Activated T-cell treated with anti-CD3 and anti-CD28 coated beads for 48 hours (primary cell): Measurements from ENCODE around the gene MROH8.
A peak's percentile ranks its signal among the peaks of the same experiment; 100 is the strongest.

ENCODE experiments used
- DNase-seq: peaks from one replicate; pipeline ENCODE4 v3.0.0-alpha.2; 2020; ENCODE audit warnings: low read depth

The MROH8 gene

DNA sequence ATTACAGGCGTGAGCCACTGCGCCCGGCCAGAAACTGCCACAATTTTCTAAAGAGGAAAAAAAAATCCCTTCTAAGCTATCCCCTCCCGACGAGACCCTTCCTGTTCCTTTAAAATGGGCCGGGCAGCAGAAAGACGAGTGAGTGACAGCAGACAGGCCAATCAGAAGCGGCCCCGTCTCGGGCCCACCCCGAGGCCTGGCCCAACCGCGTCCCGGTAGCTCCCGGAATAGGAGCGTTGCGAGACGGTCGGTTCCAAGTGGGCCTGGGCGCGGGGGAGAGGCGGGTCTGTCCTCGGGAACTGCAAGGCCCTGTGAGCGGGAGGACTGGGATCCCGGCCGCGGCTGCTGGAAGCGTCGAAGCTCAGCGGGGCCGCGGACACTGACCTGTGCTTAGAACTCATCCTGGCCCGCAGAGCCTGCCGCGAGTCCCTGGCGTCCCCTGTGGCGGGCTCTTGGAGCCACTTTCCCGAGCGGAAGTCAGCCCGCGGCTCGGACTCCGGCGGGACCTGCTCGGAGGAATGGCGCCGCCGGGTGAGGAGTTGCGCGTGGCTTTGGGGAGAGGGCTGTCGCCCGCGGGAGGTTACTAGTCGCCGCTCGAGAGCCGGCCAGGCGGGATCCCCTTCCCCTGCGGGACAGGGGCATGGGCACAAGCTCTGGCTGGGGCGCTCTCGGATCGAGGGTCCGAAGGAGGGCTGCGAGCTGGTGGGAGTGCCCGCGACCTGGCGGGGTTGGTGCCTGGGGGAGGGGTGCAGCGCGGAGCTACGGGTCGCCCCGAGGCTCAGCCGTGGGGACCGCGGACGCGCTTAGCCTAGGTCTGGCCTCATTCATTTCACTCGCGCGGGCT is at the start of gene MROH8, which contains the start of gene RPN2:
Gene MROH8 (minus strand): TSS at position 710 of the 844 bp plus-strand sequence.
Gene RPN2 (plus strand): TSS at position 492 of the 844 bp plus-strand sequence. CDS start 27 bp downstream, at position 519.
- DNase-seq, result peak; percentile 93

DNA sequence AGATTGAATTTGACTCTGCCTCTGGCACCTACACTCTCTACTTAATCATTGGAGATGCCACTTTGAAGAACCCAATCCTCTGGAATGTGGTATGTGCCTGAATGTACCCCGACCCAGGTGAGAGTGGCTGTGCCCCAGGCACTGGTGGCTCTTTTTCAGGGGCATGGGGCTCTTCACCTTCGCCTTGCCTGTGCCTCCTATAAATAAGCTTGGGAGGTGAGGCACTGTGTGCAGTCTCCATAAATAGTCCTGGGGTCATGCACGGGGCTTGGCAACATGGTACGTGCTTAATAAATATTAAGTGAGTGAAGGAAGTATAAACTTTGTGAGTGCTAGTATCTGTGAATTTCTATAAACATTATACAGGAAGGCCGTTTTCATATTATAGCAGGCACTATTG is 49.3 kb upstream of the MROH8 start:
- DNase-seq, result no peak

DNA sequence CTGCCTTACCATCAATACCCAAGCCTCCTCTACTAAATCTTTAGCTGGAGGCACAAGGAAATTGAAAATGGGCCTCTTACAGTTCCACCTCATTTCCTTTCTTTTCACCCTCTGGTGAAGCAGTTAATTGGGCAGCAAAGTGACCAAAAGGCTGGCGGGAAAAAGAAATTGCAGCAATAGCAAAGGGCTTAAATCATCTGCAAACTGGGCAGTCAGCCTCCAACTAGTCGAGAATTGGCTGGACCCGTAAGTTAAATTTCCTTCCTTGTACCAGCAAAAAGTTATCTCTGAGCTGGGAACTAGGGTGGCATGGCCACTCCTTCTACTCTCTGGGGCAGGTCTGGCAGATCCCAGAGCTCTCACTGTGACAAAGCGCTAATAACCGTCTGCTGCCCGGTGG is 48.7 kb upstream of the MROH8 start:
- DNase-seq, result no peak

DNA sequence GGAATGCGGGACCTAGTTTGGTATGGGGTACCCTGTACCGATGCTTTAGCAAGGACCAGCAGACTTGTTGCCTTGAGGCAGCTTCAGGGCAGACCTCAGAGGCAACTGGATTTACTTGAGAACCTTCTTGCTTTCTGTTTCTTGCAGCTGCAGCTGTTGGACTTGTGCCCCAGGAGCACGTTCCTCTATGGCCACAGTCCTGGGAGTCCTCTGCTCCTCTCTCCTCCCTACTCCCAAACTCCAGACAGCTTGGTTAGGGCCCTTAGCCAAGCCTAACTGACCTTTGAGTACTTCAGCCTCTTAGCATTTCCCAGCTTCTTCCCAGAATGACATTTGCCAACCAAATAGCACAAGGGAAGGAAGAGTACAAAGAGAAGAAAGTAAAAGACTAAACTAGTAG is 47.5 kb upstream of the MROH8 start:
- DNase-seq, result no peak

DNA sequence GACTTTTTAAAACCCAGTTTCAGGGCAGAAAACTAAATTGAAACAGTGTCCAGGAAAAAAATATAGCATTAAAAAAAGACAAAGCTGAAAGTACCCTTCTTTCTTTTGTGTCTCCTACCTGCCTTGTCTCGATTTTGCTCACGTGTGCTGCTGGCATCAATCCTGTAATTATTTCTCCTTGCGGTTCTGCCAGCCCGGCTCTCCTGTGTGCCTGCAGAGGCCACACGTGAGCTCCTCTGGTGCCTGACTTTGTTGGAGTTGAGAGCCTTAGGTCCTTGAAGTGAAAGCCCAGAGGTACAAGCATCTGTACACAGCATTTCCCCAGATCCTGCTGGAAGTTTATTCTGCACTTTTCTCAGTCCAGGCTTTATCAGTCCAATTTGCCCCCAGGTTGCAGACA is 45.8 kb upstream of the MROH8 start:
- no peak for DNase-seq

DNA sequence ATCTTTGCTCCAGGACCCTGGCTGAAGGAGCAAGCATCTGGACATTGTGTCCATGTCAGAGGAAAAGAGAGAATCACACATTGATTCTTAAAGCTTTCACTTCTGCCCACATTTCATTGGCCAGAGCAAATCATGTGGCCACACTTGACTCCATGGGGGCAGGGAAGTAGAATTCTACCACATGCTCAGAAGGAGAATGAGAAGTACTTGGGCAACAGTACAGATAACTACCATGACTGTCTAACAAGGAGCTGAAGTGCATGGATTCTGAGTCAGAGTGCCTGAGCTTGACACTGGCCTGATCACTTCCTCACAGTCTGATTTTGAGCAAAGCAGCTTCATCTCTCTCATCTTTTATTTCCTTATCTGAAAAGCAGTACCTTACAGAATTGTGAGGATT is 43.7 kb upstream of the MROH8 start:
- no peak for DNase-seq

DNA sequence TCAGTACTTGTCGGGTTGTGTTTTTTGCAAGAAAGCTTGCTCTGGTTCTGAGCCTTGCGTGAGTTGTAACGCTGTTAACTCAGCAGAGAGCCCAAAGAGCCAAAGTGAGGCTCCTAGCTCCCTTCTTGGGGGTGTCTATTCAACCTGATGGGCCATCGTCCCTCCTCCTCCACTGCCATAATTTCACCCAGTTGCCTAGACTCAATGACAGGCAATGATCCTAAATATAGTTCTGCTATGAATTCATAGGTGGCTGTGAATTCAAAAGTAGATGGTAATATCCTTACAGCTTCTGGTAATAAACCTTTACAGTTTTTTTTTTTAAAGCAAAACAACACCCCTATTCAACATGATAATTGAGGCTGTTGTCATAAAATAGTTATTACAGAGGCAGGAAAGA is 42.7 kb upstream of the MROH8 start:
- no peak for DNase-seq

DNA sequence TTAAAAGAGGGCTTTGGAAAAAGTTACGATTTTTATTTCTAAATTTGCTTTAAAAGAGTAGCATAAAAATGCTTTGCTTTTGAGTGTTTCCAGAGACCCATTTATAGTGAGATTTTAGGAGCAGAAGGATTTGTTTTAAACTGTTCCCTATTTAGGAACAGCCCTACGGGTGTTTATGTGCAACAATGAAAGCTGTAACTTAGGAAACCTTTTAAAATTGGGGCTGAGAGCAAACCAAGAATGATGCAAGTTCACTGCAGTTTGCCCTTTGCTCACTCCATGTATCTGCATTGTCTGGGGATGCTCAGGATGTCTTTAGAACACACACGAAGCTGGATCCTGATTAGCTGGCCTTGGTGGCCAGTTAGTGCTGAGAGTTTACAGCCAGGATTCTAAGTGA is 41.4 kb upstream of the MROH8 start:
- no peak for DNase-seq

DNA sequence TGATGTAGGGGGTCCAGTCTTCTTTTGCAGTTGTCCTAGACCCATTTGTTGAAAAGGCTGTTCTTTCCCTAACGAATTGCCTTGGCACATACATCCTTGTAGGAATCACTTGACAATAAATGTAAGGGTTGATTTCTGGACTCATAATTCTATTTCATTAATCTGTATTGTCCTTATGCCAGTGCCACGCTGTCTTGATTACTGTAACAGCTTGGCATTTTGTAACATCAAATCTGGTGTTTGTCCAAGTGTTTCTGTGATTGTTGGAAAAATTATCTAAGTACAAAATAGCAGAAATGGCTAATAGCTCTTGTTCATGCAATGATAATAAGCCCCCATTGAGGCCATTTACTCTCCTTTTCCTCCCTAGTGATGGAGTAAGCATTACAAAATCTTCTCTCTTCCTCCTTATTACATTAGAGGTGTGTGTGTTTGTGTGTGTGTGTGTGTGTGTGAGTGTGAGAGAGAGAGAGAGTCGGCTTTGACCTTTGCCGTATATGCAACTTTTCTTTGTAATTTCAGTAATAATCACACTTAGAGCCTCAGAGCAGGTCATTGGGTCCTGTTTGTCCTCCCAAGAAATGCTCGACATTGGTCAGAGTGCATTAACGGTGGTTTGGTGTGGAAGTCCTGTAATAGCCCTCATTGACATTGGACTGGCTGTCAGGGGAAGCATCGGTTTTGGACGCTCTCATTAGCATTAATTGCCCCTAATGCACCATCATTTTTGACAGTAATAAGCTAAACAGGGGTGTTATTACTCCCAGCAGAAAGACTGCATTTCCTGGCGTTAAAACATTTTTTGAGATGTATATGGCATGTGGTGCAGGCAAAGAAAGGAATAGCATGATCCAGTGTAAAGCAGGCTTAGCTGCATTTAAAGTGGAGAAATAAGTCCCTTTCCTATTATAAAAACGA is 40.7 kb upstream of the MROH8 start:
- DNase-seq, result no peak

DNA sequence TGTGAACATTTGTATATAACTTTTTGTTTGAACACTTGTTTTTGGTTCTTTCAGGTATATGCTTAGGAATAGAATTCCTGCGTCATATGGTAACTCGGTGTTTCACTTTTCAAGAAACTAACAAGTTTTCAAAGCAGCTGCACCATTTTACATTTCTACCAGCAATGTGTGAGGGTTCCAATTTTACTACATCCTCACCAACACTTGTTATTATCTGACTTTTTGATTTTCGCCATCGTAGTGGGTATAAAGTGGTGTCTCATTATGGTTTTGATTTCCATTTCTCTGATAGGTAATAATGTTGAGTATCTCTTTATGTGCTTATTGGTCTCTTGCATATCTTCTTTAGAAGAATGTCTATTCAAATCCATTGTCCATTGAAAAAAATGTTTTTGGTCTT is 39.6 kb upstream of the MROH8 start:
- no peak for DNase-seq

DNA sequence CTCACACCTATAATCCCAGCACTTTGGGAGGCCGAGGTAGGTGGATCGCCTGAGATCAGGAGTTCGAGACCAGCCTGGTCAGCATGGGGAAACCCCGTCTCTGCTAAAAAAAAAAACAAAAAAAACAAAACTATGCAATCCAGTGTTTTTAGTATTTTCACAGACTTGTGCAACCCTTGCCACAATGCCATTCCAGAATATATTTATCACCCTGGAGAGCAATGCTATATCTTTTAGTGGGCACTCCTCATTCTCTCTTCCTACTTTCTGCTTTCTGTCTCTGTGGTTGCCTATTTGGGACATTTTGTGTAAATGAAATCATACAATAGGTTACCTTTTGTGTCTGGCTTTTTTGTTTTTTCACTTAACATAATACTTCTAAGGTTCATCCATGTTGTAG is 39.1 kb upstream of the MROH8 start:
- DNase-seq, result no peak

DNA sequence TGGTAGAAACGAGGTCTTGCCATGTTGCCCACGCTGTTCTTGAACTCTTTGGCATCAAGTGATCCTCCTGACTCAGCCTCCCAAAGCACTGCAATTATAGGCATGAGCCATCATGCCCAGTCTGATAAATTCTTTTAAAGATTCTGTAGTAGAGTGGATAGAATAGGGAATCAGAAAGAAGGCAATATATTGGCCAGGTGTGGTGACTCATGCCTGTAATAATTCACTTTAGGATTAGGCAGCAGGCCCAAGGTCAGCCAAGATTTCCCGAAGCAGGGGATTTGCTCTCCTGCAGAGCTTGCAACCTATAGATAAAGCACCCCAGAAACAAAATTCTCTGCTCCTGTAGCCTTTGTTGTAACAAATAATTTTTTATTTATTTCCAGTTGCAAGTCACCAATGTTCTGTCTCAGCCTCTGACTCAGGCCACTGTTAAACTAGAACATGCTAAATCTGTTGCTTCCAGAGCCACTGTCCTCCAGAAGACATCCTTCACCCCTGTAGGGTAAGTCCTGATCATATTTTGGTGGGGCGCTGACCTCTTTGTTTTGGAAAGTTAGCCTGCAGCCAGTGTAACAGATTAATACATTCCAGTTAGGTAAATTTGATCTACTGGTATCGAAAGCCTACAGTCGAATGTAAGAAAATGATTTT is 30.4 kb upstream of the MROH8 start:
- no peak for DNase-seq

DNA sequence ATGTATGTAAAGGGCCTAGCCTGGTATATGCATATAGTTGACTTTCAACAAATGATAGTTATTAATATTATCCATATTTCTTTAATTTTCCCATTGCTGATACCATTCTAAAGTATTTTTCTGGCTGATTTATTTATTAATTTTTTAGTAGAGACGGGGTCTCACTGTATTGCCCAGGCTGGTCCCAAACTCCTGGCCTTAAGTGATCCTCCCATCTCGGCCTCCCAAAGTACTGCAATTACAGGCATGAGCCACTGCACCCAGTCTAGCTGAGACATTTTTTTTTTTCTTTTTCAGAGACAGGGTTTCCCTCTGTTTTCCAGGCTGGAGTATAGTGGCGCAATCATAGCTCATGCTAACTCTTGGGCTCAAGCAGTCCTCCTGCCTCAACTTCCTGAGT is 29.8 kb upstream of the MROH8 start:
- no peak for DNase-seq

DNA sequence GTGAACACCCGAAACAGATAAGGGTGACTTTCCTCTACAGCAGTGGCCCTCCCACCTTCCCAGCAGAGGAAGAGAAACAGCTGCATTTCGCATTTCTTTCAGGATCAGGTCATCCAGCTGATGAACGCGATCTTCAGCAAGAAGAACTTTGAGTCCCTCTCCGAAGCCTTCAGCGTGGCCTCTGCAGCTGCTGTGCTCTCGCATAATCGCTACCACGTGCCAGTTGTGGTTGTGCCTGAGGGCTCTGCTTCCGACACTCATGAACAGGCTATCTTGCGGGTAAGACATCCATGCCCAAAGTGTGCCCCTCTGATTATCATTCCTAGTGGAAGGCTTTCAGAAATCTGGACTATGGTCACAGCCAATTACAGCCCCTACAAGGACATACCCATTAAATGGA is 27.8 kb upstream of the MROH8 start:
- no peak for DNase-seq

DNA sequence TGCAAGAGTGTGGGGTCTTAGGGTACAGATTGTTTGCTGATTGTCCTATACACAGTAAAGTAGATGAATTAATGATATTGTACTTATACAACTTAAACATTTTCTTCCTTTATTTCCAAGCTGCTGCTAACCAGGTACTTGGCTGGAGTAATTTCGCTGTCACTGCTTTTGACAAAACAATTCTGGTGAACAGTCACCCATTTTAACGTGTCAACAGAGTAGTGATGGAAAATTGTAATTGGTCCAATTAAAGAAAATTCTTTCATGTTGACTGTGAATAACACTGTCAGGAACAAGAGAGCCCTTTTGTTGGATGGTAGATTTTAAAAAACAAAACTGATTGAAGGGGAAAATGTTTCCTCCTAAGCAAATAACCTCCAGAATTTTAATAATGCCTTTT is 26.4 kb upstream of the MROH8 start:
- DNase-seq, result no peak

DNA sequence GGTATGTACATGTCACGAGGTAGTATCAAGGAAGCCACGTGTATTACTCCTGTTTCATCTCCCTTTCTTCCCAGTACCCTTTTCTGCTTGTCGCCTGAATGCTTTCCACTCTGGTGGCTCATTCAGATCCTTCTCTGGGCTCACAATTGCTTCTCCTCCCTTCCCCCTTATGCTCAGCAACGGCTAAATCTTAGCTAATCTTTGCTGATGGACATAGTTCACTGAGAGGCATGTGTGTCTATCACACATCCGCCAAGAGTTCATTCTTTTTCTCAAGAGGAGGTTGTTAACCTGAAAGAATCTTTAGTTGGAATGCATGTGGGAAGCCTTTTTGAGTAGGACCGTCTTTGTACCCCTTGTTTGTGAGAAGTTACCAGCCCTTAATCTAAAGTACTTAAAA is 25.8 kb upstream of the MROH8 start:
- DNase-seq, result no peak

DNA sequence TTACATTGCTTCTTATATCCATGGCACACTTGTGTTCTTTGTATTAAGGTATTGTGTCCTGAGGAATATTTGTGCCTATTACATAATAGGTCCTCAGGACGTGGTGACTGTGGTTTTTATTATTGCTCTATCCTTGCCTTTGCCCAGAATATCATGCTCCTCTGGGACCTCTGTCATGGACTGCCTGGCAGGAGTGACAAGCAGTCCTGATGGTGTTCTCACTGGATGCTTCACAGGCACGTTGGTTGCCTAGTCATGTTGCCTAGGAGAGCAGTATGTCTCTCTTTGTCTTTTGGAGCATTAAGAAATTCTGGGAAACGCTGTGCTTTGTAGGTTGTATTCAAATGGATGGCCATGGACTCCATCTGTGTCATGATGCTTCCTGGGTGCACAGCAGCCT is 24.7 kb upstream of the MROH8 start:
- DNase-seq, result no peak

DNA sequence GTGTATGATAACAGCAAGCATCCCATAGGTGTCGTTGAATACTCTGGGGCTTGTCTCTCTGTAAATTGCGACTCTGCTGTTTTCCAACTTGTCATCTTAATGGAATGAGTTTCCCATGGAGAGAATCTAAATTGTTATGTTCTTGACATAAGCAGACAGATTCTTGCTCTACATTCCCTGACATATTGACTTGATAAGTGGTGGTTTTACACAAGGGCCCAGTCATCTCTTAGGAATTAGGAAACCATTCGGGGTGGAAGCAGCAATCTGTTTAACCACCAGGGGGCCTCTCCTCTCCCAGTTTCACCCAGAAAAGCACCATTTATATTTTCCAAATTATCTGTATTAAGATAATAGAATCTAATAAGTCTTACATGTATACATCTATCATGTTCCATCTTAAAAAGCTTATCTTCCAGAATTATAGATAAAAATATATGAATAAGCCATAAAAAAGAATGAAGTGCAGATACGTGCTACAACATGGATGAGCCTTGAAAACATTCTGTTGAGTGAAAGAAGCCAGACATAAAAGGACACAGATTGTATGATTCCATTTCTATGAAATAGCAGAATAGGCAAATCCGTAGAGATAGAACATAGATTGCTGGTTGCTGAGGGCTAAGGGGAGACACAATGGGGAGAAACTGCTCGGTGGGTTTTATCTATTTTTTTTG is 23.1 kb upstream of the MROH8 start:
- no peak for DNase-seq

DNA sequence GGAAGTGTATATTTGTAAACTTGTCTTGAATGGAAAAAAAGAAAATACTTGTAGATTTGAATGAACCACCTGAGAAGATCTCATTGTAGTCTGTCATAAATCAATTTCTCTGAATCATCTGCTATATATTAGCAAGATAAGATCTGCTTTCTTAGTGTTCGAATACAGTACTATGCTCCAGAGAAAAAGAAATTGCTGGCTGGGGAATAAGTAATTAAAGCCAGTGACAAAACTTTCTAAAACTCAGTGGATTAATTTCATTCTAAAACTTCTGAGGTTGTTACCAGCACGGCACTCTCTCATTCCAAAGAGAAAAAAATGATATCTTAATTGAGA is 22.4 kb upstream of the MROH8 start:
- no peak for DNase-seq

DNA sequence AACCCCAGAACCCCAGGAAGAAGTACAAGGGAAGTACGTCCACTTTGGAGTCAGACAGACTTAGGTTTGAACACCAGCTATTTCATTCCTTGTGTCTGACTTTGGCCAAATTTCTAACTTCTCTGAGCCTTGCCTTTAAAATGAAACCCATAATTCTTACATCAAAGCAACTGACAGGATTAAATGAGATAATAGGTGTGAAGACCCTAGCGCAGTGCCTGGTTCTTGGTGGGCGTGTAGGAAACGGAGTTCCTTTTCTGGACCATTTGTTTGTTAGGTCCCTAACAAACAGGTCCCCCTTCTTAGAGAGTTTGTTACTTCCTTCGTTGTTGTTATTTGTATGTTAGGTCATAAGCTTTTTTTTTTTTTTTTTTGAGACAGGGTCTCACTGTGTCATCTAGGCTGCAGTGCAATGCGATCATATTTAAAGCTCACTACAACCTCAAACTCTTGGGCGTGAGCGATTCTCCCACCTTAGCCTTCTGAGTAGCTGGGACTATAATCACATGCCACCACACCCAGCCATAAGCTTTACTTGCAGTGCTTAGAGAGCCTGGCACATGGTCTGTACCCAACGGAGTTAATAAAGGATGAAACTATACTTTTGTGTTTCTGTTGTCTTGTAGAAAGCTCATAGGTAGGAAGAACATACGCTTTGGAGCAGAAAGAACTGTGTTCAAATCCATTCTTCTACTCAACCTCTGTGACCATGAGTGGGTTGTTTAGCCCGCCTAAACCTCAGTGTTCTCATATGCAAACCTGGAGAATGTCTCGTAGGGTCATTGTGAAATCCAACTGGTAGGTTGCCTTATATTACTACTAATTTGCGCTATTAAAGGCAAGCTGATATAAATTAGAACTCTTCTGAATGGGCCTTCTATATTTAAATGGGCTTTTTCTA is 21.8 kb upstream of the MROH8 start:
- DNase-seq, result no peak

DNA sequence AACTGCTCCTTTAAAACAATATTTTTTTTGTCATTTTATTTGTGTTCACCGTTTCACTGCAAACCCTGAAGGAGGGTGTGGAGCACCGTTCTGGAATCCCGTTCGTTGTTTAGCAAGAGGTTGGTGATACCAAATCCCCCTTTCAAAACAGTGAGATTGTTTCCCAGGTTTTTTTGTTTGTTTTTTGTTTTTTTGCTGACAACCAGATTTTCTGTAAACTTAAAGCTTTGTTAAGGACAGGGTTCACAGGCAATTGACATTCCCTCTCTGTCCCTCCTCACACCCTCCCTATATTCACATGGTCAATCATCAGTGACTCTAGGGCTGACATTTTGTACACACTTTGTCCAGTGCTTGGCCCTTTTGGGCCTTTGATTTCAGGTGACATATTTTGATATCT is 21.0 kb upstream of the MROH8 start:
- no peak for DNase-seq
